Activated CD8-positive, alpha-beta memory T cell treated with anti-CD3 and anti-CD28 coated beads for 4 hours (primary cell): ENCODE results near the gene ING4.

Source experiments
- DNase-seq, 2 donors: peaks; one replicate each; pipeline ENCODE4 v3.0.0-alpha.2; 2020; ENCODE audit warnings: low read depth in 2 of 2

Gene ING4

GRCh38 chr12:6607751-6608591 is 54.9 kb downstream of the ING4 start:
- DNase-seq, result peak; percentile 26 to 46

GRCh38 chr12:6606331-6607131 is 56.4 kb downstream of the ING4 start:
- DNase-seq, result peak; percentile 55 to 64

GRCh38 chr12:6605421-6606330 is 57.2 kb downstream of the ING4 start:
- DNase-seq, result no peak

- DNase-seq, result no peak
Measured at GRCh38 chr12:6604259-6605029, 58.5 kb downstream of the ING4 start.

GRCh38 chr12:6603095-6603567 is 59.8 kb downstream of the ING4 start:
- no peak for DNase-seq

- no peak for DNase-seq
Measured at GRCh38 chr12:6602526-6602925, 60.4 kb downstream of the ING4 start.
